ENCODE data around the gene DFFA. TPM values are rescaled to one million over a fixed set of nuclear protein-coding genes. Genes with fewer than 3 reads are reported as not detected.
"Not testable (repeated sequence)": the region's sequence is repeated elsewhere in the genome, so short reads cannot be mapped to it uniquely, and the experiment has no call there.

The DFFA gene
- polyA plus RNA-seq, 2 of the 4 experiments (the other 2 are of a cell fraction), result 28.5 to 31.7 TPM

DNA sequence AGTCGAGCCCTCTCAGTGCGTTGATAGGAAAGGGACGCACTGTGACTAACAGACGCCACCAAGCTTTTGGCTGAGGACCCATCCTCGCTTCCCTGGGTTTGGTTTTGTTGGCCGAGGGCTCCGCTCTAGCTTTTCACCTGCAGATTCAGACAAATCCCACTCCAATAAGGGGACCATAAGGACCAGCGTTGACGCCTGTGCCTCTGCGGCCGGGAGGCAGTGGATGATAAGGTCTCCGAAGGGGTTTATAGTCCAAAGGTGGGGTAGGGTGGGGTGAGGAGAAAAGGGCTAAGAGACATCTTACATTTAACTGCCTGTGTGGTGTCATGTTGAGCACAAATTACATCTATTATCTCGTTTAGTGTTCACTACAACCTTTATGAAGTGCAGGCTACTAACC lies 3.2 kb upstream of the DFFA start:
- ATAC-seq, result no peak
- WGBS (ENCODE audit: missing lambda C conversion rate), result 3% methylated on average over 13 of the region's 13 CpGs
- CTCF ChIA-PET, result interaction anchor here (0.8 kb wide), 1 partner anchor 10 kb away, joined by 3 read pairs; no protein-coding TSS in a partner anchor

DNA sequence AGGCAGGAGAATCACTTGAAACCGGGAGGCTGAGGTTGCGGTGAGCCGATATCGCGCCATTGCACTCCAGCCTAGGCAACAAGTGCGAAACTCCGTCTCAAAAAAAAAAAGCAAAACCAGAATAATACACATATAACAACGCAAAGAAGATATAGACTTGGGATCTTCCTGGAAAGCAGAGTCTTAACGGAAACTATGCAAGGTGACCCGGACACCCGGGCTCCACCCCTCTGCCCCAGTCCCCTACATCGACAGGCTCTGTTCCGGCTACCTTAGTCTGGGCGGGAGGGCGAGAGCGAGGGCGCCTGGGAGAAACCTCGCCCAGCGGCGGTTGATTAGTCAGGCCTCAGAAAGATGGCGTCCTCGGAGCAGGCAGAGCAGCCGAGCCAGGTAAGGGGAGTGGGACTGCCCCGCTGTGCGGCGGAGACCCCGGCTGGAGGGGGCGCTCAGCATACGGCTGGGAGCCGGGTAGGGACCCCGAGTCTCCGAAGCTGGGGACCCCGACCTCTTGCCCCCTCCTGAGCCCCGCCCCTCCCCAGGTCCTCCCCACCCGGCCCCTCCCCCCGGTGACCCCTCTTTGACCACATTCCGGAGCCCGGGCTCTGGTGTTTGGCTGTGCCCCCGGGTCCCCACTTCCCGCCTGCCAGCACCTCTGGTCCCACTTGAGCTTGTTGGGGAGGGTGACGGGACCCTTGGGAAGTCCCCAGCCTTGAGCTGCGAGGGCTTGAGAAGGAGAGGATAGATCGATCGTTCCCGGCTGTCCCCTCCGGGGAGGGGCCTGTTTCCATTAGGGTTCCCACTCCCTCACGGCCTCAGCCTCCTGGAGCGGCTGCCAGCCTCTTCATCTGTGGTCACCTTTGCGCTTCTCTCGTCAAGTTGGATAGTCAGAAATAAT lies 2.5 kb upstream of the DFFA start, which contains the start of gene PEX14:
TSS of gene PEX14 (plus strand) at position 338 of the 895 bp plus-strand sequence. CDS start at position 355, 17 bp downstream.
- TF ChIP-seq, protein P1, sequence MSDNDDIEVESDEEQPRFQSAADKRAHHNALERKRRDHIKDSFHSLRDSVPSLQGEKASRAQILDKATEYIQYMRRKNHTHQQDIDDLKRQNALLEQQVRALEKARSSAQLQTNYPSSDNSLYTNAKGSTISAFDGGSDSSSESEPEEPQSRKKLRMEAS (IDR thresholded peaks at IDR 0.05), result peak; percentile 56
- TF ChIP-seq CHD4 (IDR thresholded peaks at IDR 0.05; ENCODE audit: borderline replicate concordance), result no peak
- peak; percentile 85 for TF ChIP-seq KDM5A (IDR thresholded peaks at IDR 0.05)
- TF ChIP-seq, protein P2, sequence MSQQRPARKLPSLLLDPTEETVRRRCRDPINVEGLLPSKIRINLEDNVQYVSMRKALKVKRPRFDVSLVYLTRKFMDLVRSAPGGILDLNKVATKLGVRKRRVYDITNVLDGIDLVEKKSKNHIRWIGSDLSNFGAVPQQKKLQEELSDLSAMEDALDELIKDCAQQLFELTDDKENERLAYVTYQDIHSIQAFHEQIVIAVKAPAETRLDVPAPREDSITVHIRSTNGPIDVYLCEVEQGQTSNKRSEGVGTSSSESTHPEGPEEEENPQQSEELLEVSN (IDR thresholded peaks at IDR 0.05; ENCODE audit: borderline replicate concordance, low read depth), result no peak
- TF ChIP-seq, protein P3, sequence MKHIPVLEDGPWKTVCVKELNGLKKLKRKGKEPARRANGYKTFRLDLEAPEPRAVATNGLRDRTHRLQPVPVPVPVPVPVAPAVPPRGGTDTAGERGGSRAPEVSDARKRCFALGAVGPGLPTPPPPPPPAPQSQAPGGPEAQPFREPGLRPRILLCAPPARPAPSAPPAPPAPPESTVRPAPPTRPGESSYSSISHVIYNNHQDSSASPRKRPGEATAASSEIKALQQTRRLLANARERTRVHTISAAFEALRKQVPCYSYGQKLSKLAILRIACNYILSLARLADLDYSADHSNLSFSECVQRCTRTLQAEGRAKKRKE (CRISPR knock-in tag; IDR thresholded peaks at IDR 0.05; ENCODE audit: low read depth), result no peak
- TF ChIP-seq FOXS1 (CRISPR knock-in tag; IDR thresholded peaks at IDR 0.05), result no peak
- TF ChIP-seq ZC3H11A (IDR thresholded peaks at IDR 0.05), result no peak
- TF ChIP-seq POLR2A (IDR thresholded peaks at IDR 0.05; ENCODE audit: low read length), result peak; percentile 55
- TF ChIP-seq RCOR1 (IDR thresholded peaks at IDR 0.05; ENCODE audit: low read depth, low read length), result no peak
- TF ChIP-seq JUN (IDR thresholded peaks at IDR 0.05), result peak in 1 of 2 experiments; percentile 80; a peak in 2 of 5 replicates
- TF ChIP-seq MAFK (IDR thresholded peaks at IDR 0.05; ENCODE audit: partially characterized antibody), result no peak
- TF ChIP-seq, protein P4, sequence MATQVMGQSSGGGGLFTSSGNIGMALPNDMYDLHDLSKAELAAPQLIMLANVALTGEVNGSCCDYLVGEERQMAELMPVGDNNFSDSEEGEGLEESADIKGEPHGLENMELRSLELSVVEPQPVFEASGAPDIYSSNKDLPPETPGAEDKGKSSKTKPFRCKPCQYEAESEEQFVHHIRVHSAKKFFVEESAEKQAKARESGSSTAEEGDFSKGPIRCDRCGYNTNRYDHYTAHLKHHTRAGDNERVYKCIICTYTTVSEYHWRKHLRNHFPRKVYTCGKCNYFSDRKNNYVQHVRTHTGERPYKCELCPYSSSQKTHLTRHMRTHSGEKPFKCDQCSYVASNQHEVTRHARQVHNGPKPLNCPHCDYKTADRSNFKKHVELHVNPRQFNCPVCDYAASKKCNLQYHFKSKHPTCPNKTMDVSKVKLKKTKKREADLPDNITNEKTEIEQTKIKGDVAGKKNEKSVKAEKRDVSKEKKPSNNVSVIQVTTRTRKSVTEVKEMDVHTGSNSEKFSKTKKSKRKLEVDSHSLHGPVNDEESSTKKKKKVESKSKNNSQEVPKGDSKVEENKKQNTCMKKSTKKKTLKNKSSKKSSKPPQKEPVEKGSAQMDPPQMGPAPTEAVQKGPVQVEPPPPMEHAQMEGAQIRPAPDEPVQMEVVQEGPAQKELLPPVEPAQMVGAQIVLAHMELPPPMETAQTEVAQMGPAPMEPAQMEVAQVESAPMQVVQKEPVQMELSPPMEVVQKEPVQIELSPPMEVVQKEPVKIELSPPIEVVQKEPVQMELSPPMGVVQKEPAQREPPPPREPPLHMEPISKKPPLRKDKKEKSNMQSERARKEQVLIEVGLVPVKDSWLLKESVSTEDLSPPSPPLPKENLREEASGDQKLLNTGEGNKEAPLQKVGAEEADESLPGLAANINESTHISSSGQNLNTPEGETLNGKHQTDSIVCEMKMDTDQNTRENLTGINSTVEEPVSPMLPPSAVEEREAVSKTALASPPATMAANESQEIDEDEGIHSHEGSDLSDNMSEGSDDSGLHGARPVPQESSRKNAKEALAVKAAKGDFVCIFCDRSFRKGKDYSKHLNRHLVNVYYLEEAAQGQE (IDR thresholded peaks at IDR 0.05), result no peak
- TF ChIP-seq, protein P5, sequence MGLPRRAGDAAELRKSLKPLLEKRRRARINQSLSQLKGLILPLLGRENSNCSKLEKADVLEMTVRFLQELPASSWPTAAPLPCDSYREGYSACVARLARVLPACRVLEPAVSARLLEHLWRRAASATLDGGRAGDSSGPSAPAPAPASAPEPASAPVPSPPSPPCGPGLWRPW (IDR thresholded peaks at IDR 0.05), result no peak
- TF ChIP-seq GATA3 (IDR thresholded peaks at IDR 0.05; ENCODE audit: borderline replicate concordance), result no peak
- TF ChIP-seq, protein P6, sequence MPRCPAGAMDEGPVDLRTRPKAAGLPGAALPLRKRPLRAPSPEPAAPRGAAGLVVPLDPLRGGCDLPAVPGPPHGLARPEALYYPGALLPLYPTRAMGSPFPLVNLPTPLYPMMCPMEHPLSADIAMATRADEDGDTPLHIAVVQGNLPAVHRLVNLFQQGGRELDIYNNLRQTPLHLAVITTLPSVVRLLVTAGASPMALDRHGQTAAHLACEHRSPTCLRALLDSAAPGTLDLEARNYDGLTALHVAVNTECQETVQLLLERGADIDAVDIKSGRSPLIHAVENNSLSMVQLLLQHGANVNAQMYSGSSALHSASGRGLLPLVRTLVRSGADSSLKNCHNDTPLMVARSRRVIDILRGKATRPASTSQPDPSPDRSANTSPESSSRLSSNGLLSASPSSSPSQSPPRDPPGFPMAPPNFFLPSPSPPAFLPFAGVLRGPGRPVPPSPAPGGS (IDR thresholded peaks at IDR 0.05), result 0 out of 3 replicates have a peak, but pooled peaks have one; percentile 41
- TF ChIP-seq HOXA7 (CRISPR knock-in tag; IDR thresholded peaks at IDR 0.05), result no peak
- TF ChIP-seq RNF2 (IDR thresholded peaks at IDR 0.05; ENCODE audit: borderline replicate concordance, low read depth), result no peak
- H3K4me3 ChIP-seq, result peak within 1 kb of the TSS; percentile 92
- no peaks in the 10 kb centered on the region for H3K9me3 ChIP-seq
- POLR2A ChIA-PET, result interaction anchor here (0.6 kb wide), 1 partner anchor 20 kb away, joined by 7 read pairs; no protein-coding TSS in a partner anchor
- peaks cover 13% of the 10 kb centered on the region; the same call in 2 of the 3 replicates for H3K4me1 ChIP-seq
- WGBS (ENCODE audit: missing lambda C conversion rate), result 17% methylated on average over 27 of the region's 50 CpGs
- no peak for FAIRE-seq
- CTCF ChIA-PET, result interaction anchor here (0.8 kb wide), 1 partner anchor 11 kb away, joined by 3 read pairs; no protein-coding TSS in a partner anchor
- peak; percentile 88 to 91 for ATAC-seq
- peak; percentile 82 to 86 for DNase-seq (ENCODE audit: low read depth in 1 of 2, low spot score in 1 of 2)
- H3K4me2 ChIP-seq, result peak within 1 kb of the TSS; percentile 90
- H3K27ac ChIP-seq, result peak within 1 kb of the TSS; percentile 94 to 98

More for the DNA sequence above, 3.2 kb upstream of the DFFA start:
- H3K27ac ChIP-seq, result peak overlapping the region; percentile 94 to 98
- DNase-seq (ENCODE audit: low read depth in 1 of 2, low spot score in 1 of 2) (no peak), FAIRE-seq (no peak)
- no peak for TF ChIP-seq JUN (IDR thresholded peaks at IDR 0.05)
- no peak for TF ChIP-seq SMC3 (IDR thresholded peaks at IDR 0.05)
- TF ChIP-seq NPAS2 (CRISPR knock-in tag; IDR thresholded peaks at IDR 0.05; ENCODE audit: borderline replicate concordance), result no peak
- TF ChIP-seq RNF2 (IDR thresholded peaks at IDR 0.05; ENCODE audit: borderline replicate concordance, low read depth), result no peak
- TF ChIP-seq POLR2AphosphoS2 (conservative IDR thresholded peaks at IDR 0.05; ENCODE audit: low read length), result no peak
- TF ChIP-seq HOXA7 (CRISPR knock-in tag; IDR thresholded peaks at IDR 0.05), result no peak
- TF ChIP-seq ZFP36 (IDR thresholded peaks at IDR 0.05; ENCODE audit: borderline replicate concordance, partially characterized antibody), result no peak
- TF ChIP-seq, protein P3 (CRISPR knock-in tag; IDR thresholded peaks at IDR 0.05; ENCODE audit: low read depth), result no peak
- TF ChIP-seq ZNF302 (CRISPR knock-in tag; IDR thresholded peaks at IDR 0.05), result no peak
- H3K4me1 ChIP-seq, result peaks cover 13% of the 10 kb centered on the region; the same call in 2 of the 3 replicates
- POLR2A ChIA-PET, result interaction anchor here (0.6 kb wide), 1 partner anchor 20 kb away, joined by 7 read pairs; no protein-coding TSS in a partner anchor
- H3K9me3 ChIP-seq, result no peaks in the 10 kb centered on the region
- H3K4me3 ChIP-seq, result peak overlapping the region; percentile 92
- peak overlapping the region; percentile 90 for H3K4me2 ChIP-seq

DNA sequence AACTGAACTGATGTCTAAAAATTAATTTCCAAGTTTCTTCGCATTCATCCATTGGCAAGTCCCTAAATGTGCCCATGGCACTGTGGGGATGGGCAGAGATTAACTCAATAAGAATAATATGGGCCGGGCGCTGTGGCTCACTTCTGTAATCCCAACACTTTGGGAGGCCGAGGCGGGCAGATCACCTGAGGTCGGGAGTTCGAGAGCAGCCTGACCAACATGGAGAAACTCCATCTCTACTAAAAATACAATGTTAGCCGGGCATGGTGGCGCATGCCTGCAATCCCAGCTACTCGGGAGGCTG lies 1.9 kb upstream of the DFFA start:
- 80% methylated on average over 10 of the region's 10 CpGs for WGBS (ENCODE audit: missing lambda C conversion rate)
- CTCF ChIA-PET; POLR2A ChIA-PET; FAIRE-seq; ATAC-seq; DNase-seq (ENCODE audit: low read depth in 1 of 2, low spot score in 1 of 2); H3K9me3 ChIP-seq: not testable (repeated sequence)
- H3K4me1 ChIP-seq, result peaks cover 13% of the 10 kb centered on the region; the same call in 2 of the 3 replicates
- H3K4me3 ChIP-seq, result peak overlapping the region; percentile 92
- H3K27ac ChIP-seq, result peak overlapping the region; percentile 94 to 98
- peak overlapping the region; percentile 76 for H3K4me2 ChIP-seq

All from A549 (cell line).